ENCODE data around the gene WFIKKN1. TPM values are rescaled to one million over a fixed set of nuclear protein-coding genes. Genes with fewer than 3 reads are reported as not detected.

Gene WFIKKN1
- total and polyA plus RNA-seq, 2 of the 13 experiments (the other 11 are each of a cell fraction or from before 2014, with no cell fraction given), result 1.7 to 4.9 TPM

GRCh38 chr16:610513-611381 is 20.0 kb upstream of the WFIKKN1 start (continued):
- TF ChIP-seq ZNF142 (CRISPR knock-in tag; IDR thresholded peaks at IDR 0.05) (no peak), MEIS1 (CRISPR knock-in tag; IDR thresholded peaks at IDR 0.05; ENCODE audit: borderline replicate concordance) (no peak), HIVEP1 (CRISPR knock-in tag; IDR thresholded peaks at IDR 0.05) (peak; percentile 53; the same call in 1 of the 2 replicates), MED13 (CRISPR knock-in tag; IDR thresholded peaks at IDR 0.05) (no peak), SNAPC2 (CRISPR knock-in tag; IDR thresholded peaks at IDR 0.05) (no peak), ZNF839 (CRISPR knock-in tag; IDR thresholded peaks at IDR 0.05; ENCODE audit: borderline replicate concordance) (no peak), ARNT2 (CRISPR knock-in tag; IDR thresholded peaks at IDR 0.05; ENCODE audit: low read depth) (no peak), ZFX (CRISPR knock-in tag; IDR thresholded peaks at IDR 0.05; ENCODE audit: low read depth) (peak; percentile 39; the same call in 1 of the 2 replicates), ZNF225 (CRISPR knock-in tag; IDR thresholded peaks at IDR 0.05) (no peak), PAWR (CRISPR knock-in tag; IDR thresholded peaks at IDR 0.05; ENCODE audit: borderline replicate concordance) (no peak), JUN (CRISPR knock-in tag; IDR thresholded peaks at IDR 0.05) (no peak), YY1 (IDR thresholded peaks at IDR 0.05; ENCODE audit: insufficient read depth, insufficient replicate concordance, low read depth, low read length) (peak; percentile 74), ZMYM4 (CRISPR knock-in tag; IDR thresholded peaks at IDR 0.05) (no peak)
- TF ChIP-seq, protein P1, sequence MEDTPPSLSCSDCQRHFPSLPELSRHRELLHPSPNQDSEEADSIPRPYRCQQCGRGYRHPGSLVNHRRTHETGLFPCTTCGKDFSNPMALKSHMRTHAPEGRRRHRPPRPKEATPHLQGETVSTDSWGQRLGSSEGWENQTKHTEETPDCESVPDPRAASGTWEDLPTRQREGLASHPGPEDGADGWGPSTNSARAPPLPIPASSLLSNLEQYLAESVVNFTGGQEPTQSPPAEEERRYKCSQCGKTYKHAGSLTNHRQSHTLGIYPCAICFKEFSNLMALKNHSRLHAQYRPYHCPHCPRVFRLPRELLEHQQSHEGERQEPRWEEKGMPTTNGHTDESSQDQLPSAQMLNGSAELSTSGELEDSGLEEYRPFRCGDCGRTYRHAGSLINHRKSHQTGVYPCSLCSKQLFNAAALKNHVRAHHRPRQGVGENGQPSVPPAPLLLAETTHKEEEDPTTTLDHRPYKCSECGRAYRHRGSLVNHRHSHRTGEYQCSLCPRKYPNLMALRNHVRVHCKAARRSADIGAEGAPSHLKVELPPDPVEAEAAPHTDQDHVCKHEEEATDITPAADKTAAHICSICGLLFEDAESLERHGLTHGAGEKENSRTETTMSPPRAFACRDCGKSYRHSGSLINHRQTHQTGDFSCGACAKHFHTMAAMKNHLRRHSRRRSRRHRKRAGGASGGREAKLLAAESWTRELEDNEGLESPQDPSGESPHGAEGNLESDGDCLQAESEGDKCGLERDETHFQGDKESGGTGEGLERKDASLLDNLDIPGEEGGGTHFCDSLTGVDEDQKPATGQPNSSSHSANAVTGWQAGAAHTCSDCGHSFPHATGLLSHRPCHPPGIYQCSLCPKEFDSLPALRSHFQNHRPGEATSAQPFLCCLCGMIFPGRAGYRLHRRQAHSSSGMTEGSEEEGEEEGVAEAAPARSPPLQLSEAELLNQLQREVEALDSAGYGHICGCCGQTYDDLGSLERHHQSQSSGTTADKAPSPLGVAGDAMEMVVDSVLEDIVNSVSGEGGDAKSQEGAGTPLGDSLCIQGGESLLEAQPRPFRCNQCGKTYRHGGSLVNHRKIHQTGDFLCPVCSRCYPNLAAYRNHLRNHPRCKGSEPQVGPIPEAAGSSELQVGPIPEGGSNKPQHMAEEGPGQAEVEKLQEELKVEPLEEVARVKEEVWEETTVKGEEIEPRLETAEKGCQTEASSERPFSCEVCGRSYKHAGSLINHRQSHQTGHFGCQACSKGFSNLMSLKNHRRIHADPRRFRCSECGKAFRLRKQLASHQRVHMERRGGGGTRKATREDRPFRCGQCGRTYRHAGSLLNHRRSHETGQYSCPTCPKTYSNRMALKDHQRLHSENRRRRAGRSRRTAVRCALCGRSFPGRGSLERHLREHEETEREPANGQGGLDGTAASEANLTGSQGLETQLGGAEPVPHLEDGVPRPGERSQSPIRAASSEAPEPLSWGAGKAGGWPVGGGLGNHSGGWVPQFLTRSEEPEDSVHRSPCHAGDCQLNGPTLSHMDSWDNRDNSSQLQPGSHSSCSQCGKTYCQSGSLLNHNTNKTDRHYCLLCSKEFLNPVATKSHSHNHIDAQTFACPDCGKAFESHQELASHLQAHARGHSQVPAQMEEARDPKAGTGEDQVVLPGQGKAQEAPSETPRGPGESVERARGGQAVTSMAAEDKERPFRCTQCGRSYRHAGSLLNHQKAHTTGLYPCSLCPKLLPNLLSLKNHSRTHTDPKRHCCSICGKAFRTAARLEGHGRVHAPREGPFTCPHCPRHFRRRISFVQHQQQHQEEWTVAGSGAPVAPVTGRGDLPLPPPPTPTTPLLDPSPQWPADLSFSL (CRISPR knock-in tag; IDR thresholded peaks at IDR 0.05), result no peak
- TF ChIP-seq, protein P2, sequence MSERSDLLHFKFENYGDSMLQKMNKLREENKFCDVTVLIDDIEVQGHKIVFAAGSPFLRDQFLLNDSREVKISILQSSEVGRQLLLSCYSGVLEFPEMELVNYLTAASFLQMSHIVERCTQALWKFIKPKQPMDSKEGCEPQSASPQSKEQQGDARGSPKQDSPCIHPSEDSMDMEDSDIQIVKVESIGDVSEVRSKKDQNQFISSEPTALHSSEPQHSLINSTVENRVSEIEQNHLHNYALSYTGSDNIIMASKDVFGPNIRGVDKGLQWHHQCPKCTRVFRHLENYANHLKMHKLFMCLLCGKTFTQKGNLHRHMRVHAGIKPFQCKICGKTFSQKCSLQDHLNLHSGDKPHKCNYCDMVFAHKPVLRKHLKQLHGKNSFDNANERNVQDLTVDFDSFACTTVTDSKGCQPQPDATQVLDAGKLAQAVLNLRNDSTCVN (CRISPR knock-in tag; IDR thresholded peaks at IDR 0.05; ENCODE audit: borderline replicate concordance), result peak; percentile 79; the same call in 1 of the 2 replicates
